B cell (primary cell): ENCODE data around the gene THADA. TPM values are rescaled to one million over a fixed set of nuclear protein-coding genes. Genes with fewer than 3 reads are reported as not detected.

Source experiments
- ATAC-seq: fragments of 200-7000 bp; cut with Tn5 transposase; one replicate; pipeline ENCODE4 v1.10.0; 2021; ENCODE audit warnings: low read depth, mild to moderate bottlenecking, moderate number of reproducible peaks, moderate library complexity
- CTCF ChIA-PET: fragments of 350-600 bp; sonication (Branson Sonifier 250); formaldehyde crosslinking; loops from one replicate; lab custom pipeline; 2021; ENCODE audit warnings: antibody characterized with exemption, inconsistent platforms; lab: Charles Lee
- POLR2A ChIA-PET: fragments of 350-600 bp; sonication (Branson Sonifier 250); formaldehyde crosslinking; loops from one replicate; lab custom pipeline; 2021; ENCODE audit warnings: antibody characterized with exemption; lab: Charles Lee
- DNase-seq: peaks from one replicate; pipeline ENCODE4 v3.0.0; 2013
- H2AFZ ChIP-seq: 2 replicates; pipeline ENCODE4 v1.6.1; 2012; ENCODE audit warnings: mild to moderate bottlenecking, low read depth, low read length; ENCODE audit not compliant: insufficient read depth, poor library complexity, severe bottlenecking
- H3K27ac ChIP-seq, 2 donors: 1 replicate in 1 of 2; 2 replicates in 1 of 2; pipeline ENCODE4 v1.5.1; 2012 to 2013; ENCODE audit warnings: low read length in 2 of 2, mild to moderate bottlenecking in 2 of 2, moderate library complexity in 1 of 2
- H3K27me3 ChIP-seq, 4 experiments: fragments of 200-600 bp in 1 of 4; sonication (generic) in 1 of 4; replicated peaks in 1 of 4; 1 replicate in 2 of 4; 2 replicates in 2 of 4; pipeline versions ENCODE4 v1.6.1 to v1.7.0; 2013 to 2016; ENCODE audit warnings: low read length in 3 of 4, mild to moderate bottlenecking in 2 of 4, mixed read lengths in 1 of 4, moderate library complexity in 1 of 4; ENCODE audit not compliant: insufficient read depth in 4 of 4, control insufficient read depth in 3 of 4; ENCODE audit errors: control extremely low read depth in 1 of 4
- H3K36me3 ChIP-seq, 2 experiments: replicated peaks in 1 of 2; 1 replicate in 1 of 2; 2 replicates in 1 of 2; pipeline versions ENCODE4 v1.6.1 to v1.7.1; 2013; ENCODE audit warnings: low read length in 1 of 2; ENCODE audit not compliant: insufficient read depth in 2 of 2, control insufficient read depth in 1 of 2; ENCODE audit errors: control extremely low read depth in 1 of 2, extremely low read depth in 1 of 2
- H3K4me1 ChIP-seq, 2 donors: fragments of 200-600 bp in 1 of 2; sonication (generic) in 1 of 2; 1 replicate in 1 of 2; 2 replicates in 1 of 2; pipeline versions ENCODE4 v1.5.1 to v1.6.1; 2013 to 2017; ENCODE audit warnings: low read length in 2 of 2; ENCODE audit not compliant: control insufficient read depth in 2 of 2, insufficient read depth in 2 of 2
- H3K4me2 ChIP-seq: replicated peaks from 2 replicates; pipeline ENCODE3; 2012; ENCODE audit warnings: mild to moderate bottlenecking, low read depth, low read length; ENCODE audit not compliant: poor library complexity, severe bottlenecking
- H3K4me3 ChIP-seq, 5 experiments: fragments of 200-600 bp in 1 of 5; sonication (generic) in 1 of 5; 1 replicate in 3 of 5; 2 replicates in 2 of 5; pipeline versions ENCODE4 v1.5.1 to v1.7.0; 2011 to 2016; ENCODE audit warnings: low read length in 4 of 5, mild to moderate bottlenecking in 4 of 5, low read depth in 2 of 5, control low read depth in 1 of 5, moderate library complexity in 1 of 5; ENCODE audit not compliant: insufficient read depth in 1 of 5; ENCODE audit errors: control extremely low read depth in 1 of 5, extremely low read depth in 1 of 5
- H3K79me2 ChIP-seq: fragments of 200-600 bp; sonication (generic); one replicate; pipeline ENCODE4 v1.6.0; 2016; ENCODE audit warnings: low read length; ENCODE audit not compliant: control insufficient read depth, insufficient read depth
- H3K9ac ChIP-seq: fragments of 200-600 bp; sonication (generic); 2 replicates; pipeline ENCODE4 v1.6.1; 2017; ENCODE audit warnings: mild to moderate bottlenecking, low read length, moderate library complexity
- H3K9me3 ChIP-seq, 3 donors: one replicate each; pipeline versions ENCODE4 v1.6.1 to v1.7.1; 2013; ENCODE audit warnings: low read length in 2 of 3; ENCODE audit not compliant: control insufficient read depth in 2 of 3, insufficient read depth in 1 of 3; ENCODE audit errors: control extremely low read depth in 1 of 3
- H4K20me1 ChIP-seq: 2 replicates; pipeline ENCODE4 v1.6.0; 2012; ENCODE audit warnings: mild to moderate bottlenecking, low read length; ENCODE audit not compliant: insufficient read depth, control insufficient read depth, poor library complexity, severe bottlenecking
- H3K27ac Mint-ChIP-seq: one replicate; pipeline ENCODE4 v1.8.0; 2021; ENCODE audit warnings: mixed read lengths
- H3K27me3 Mint-ChIP-seq: one replicate; pipeline ENCODE4 v1.8.0; 2021; ENCODE audit warnings: mixed read lengths
- H3K4me1 Mint-ChIP-seq: one replicate; pipeline ENCODE4 v1.8.0; 2021; ENCODE audit warnings: mixed read lengths
- H3K4me3 Mint-ChIP-seq: one replicate; pipeline ENCODE4 v1.8.0; 2021; ENCODE audit warnings: mixed read lengths
- H3K9me3 Mint-ChIP-seq: one replicate; pipeline ENCODE4 v1.8.0; 2022; ENCODE audit warnings: mixed read lengths; ENCODE audit not compliant: insufficient read depth
- EZH2 ChIP-seq: IDR thresholded peaks from 2 replicates; pipeline ENCODE4 v1.6.1; 2012; ENCODE audit warnings: borderline replicate concordance, low read depth, mild to moderate bottlenecking, moderate library complexity, low read length; ENCODE audit not compliant: insufficient read depth, poor library complexity, severe bottlenecking
- WGBS: methylation state at CpG from one replicate; pipeline ENCODE4 v1.1.5; 2013; ENCODE audit warnings: missing lambda C conversion rate; ENCODE audit not compliant: insufficient coverage; 5-methylcytosine and 5-hydroxymethylcytosine counted together
- intact Hi-C: fragments of 100-400 bp; cut with micrococcal nuclease; formaldehyde crosslinking; loops from one replicate; pipeline ENCODE4 v1.10.0; 2022
- polyA plus RNA-seq: library from polyadenylated mRNA; depleted of rRNA; stranded (reverse); fragments of >200 nt; gene quantifications from 2 replicates; pipeline ENCODE4 v1.2.3, GENCODE V29; 2012
- total RNA-seq, 2 donors: library from RNA; stranded (reverse); fragments of 120-200 nt in 1 of 2; gene quantifications; 1 replicate in 1 of 2; 2 replicates in 1 of 2; pipeline versions ENCODE4 v1.2.3 to v1.2.4, GENCODE V29; 2013 to 2022
- TF ChIP-seq, protein P1 (sequence below): fragments of 200-600 bp; IDR thresholded peaks from one replicate; pipeline ENCODE4 v1.8.0; 2022; ENCODE audit warnings: antibody characterized with exemption, mild to moderate bottlenecking

THADA gene
- total and polyA plus RNA-seq, 2 donors (not counting 1 experiment from before 2014, with no cell fraction given) = 17.6 to 48.5 TPM

DNA sequence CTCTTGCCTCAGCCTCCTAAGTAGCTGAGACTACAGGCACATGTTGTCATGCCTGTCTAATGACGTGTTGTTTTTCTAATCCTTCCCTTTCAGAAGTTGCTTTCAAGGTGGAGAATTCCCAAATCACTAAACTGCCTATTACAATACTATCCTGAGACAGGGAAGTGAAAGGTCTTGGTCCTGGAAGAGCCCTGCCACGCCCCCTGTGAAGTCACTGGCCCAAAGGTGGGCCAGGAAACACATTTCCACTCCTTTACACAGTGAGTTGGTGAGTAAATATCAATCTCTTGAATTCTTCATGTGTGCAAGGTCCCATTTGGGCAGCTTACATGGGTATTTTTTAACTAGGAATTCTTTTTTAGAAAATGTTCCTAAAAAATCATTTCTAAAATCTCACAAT lies 150.1 kb downstream of the THADA start:
- no peak overlapping the region for H3K4me3 ChIP-seq
- WGBS = 80% methylated on average over 1 of the region's 2 CpGs
- H3K27ac Mint-ChIP-seq = no peak overlapping the region
- H3K4me1 Mint-ChIP-seq = no peaks in the 10 kb centered on the region
- intact Hi-C loops = no loop called here
- no peak overlapping the region for H3K4me2 ChIP-seq
- no peak for ATAC-seq
- H3K9me3 ChIP-seq = peaks cover 0 to 3% (median 0%) of the 10 kb centered on the region in 3 donors
- no peaks in the 10 kb centered on the region for H3K79me2 ChIP-seq
- POLR2A ChIA-PET = no interaction called here
- H3K36me3 ChIP-seq = peaks cover 2 to 24% of the 10 kb centered on the region in 2 experiments
- no peaks in the 10 kb centered on the region for H3K27me3 ChIP-seq
- no peak overlapping the region for H3K4me3 Mint-ChIP-seq
- no peak overlapping the region for H3K27ac ChIP-seq
- no peak overlapping the region for H2AFZ ChIP-seq
- no peak for DNase-seq
- no peaks in the 10 kb centered on the region for H4K20me1 ChIP-seq
- no peaks in the 10 kb centered on the region for H3K4me1 ChIP-seq
- no peak overlapping the region for H3K9ac ChIP-seq
- H3K9me3 Mint-ChIP-seq = peaks cover 4% of the 10 kb centered on the region
- TF ChIP-seq, protein P1, sequence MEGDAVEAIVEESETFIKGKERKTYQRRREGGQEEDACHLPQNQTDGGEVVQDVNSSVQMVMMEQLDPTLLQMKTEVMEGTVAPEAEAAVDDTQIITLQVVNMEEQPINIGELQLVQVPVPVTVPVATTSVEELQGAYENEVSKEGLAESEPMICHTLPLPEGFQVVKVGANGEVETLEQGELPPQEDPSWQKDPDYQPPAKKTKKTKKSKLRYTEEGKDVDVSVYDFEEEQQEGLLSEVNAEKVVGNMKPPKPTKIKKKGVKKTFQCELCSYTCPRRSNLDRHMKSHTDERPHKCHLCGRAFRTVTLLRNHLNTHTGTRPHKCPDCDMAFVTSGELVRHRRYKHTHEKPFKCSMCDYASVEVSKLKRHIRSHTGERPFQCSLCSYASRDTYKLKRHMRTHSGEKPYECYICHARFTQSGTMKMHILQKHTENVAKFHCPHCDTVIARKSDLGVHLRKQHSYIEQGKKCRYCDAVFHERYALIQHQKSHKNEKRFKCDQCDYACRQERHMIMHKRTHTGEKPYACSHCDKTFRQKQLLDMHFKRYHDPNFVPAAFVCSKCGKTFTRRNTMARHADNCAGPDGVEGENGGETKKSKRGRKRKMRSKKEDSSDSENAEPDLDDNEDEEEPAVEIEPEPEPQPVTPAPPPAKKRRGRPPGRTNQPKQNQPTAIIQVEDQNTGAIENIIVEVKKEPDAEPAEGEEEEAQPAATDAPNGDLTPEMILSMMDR = no peak
- no peak for TF ChIP-seq EZH2
- CTCF ChIA-PET = interaction anchor here (1.5 kb wide), 1 partner anchor 38 kb away, joined by 3 read pairs; no protein-coding TSS in a partner anchor
- no peaks in the 10 kb centered on the region for H3K27me3 Mint-ChIP-seq

DNA sequence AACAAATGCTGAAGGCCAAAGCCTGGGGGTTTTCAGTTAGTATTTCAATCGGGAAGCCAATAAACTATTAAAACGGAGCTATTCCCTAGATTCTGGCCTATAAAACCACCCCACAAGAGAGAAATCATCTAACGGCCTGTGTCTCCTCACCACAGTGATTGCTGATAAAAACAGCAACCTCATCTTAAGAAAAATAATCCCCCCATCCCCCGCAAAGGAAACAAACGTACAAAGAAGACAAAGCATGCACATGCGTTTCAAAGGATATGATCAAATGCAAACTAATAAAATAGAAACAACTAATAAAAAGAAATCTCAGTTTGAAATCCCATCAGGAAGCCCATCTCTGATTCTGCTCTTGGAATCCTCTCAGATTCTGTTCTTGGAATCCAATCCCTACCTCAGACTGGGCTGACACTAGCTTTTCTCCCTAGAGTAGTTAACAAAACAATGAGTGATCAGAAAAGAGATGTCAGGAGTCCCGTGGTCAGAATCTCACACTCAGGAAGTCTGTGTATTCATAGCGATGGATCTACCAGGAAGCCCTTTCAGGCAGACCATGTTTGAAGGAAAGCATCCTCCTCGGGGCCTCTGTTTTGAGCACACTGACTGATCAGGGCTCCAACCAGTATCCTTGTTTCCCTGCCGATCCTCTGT lies 150.7 kb downstream of the THADA start:
- no peaks in the 10 kb centered on the region for H3K4me1 ChIP-seq
- ChIA-PET POLR2A (no interaction called here), CTCF (interaction anchor here (1.8 kb wide), 1 partner anchor 39 kb away, joined by 6 read pairs; no protein-coding TSS in a partner anchor)
- intact Hi-C loops = no loop called here
- H3K9me3 ChIP-seq = no peaks in the 10 kb centered on the region
- H2AFZ ChIP-seq = no peak overlapping the region
- DNase-seq (no peak), ATAC-seq (no peak)
- no peak overlapping the region for H3K27ac Mint-ChIP-seq
- H3K27me3 Mint-ChIP-seq = no peaks in the 10 kb centered on the region
- H3K4me2 ChIP-seq = no peak overlapping the region
- H4K20me1 ChIP-seq = no peaks in the 10 kb centered on the region
- TF ChIP-seq, protein P1 = no peak
- TF ChIP-seq EZH2 = no peak
- no peak overlapping the region for H3K9ac ChIP-seq
- no peaks in the 10 kb centered on the region for H3K27me3 ChIP-seq
- H3K9me3 Mint-ChIP-seq = no peaks in the 10 kb centered on the region
- no peak overlapping the region for H3K4me3 ChIP-seq
- H3K79me2 ChIP-seq = no peaks in the 10 kb centered on the region
- H3K4me1 Mint-ChIP-seq = no peaks in the 10 kb centered on the region
- 83% methylated on average over 9 of the region's 10 CpGs for WGBS
- no peak overlapping the region for H3K27ac ChIP-seq
- H3K36me3 ChIP-seq = peaks cover 2 to 24% of the 10 kb centered on the region in 2 experiments
- H3K4me3 Mint-ChIP-seq = no peak overlapping the region
